Activated T-cell treated with anti-CD3 and anti-CD28 coated beads, Interleukin-2, amount 50 U/mL, for 4 hours (primary cell): ENCODE measurements around the gene DUS3L. TPM values are rescaled to one million over a fixed set of nuclear protein-coding genes. Genes with fewer than 3 reads are reported as not detected.

Experiments used
- ATAC-seq, 2 donors: fragments of 200-7000 bp; cut with Tn5 transposase; one replicate each; pipeline ENCODE4 v1.10.0; 2021
- DNase-seq: peaks from one replicate; pipeline ENCODE4 v3.0.0-alpha.2; 2020
- H3K27me3 Mint-ChIP-seq: one replicate; pipeline ENCODE4 v1.8.0; 2021; ENCODE audit warnings: low read depth, mixed read lengths
- H3K36me3 Mint-ChIP-seq: one replicate; pipeline ENCODE4 v1.8.0; 2022; ENCODE audit warnings: mixed read lengths; ENCODE audit not compliant: insufficient read depth
- H3K4me1 Mint-ChIP-seq: one replicate; pipeline ENCODE4 v1.8.0; 2021; ENCODE audit warnings: low read depth, mixed read lengths
- H3K4me3 Mint-ChIP-seq: one replicate; pipeline ENCODE4 v1.8.0; 2021; ENCODE audit warnings: mild to moderate bottlenecking, moderate library complexity, mixed read lengths
- H3K9me3 Mint-ChIP-seq: one replicate; pipeline ENCODE4 v1.8.0; 2021; ENCODE audit warnings: mixed read lengths
- total RNA-seq, 3 donors: library from RNA; stranded (reverse); gene quantifications; one replicate each; pipeline ENCODE4 v1.2.1, GENCODE V29; 2021

DUS3L gene
- total RNA-seq, 3 donors from 2014 or later: 166 to 215 (median 198) TPM

GRCh38 chr19:5809053-5809452 is 18.1 kb upstream of the DUS3L start:
- Mint-ChIP-seq H3K4me3 (no peak overlapping the region), H3K36me3 (no peaks in the 10 kb centered on the region), H3K9me3 (no peaks in the 10 kb centered on the region), H3K27me3 (peaks cover 7% of the 10 kb centered on the region), H3K4me1 (peaks cover 6% of the 10 kb centered on the region)
- no peak for DNase-seq
- no peak for ATAC-seq

GRCh38 chr19:5808120-5808816 is 17.3 kb upstream of the DUS3L start:
- H3K36me3 Mint-ChIP-seq: no peaks in the 10 kb centered on the region
- DNase-seq: no peak
- H3K4me3 Mint-ChIP-seq: no peak overlapping the region
- H3K27me3 Mint-ChIP-seq: peaks cover 9% of the 10 kb centered on the region
- peaks cover 12% of the 10 kb centered on the region for H3K4me1 Mint-ChIP-seq
- no peak for ATAC-seq
- no peaks in the 10 kb centered on the region for H3K9me3 Mint-ChIP-seq

GRCh38 chr19:5806905-5807304 is 15.9 kb upstream of the DUS3L start:
- Mint-ChIP-seq H3K36me3 (no peaks in the 10 kb centered on the region), H3K4me1 (peaks cover 19% of the 10 kb centered on the region), H3K4me3 (no peak overlapping the region), H3K9me3 (no peaks in the 10 kb centered on the region), H3K27me3 (peaks cover 10% of the 10 kb centered on the region)
- ATAC-seq (no peak), DNase-seq (no peak)

GRCh38 chr19:5806133-5806489 is 15.1 kb upstream of the DUS3L start:
- H3K4me3 Mint-ChIP-seq: no peak overlapping the region
- H3K9me3 Mint-ChIP-seq: no peaks in the 10 kb centered on the region
- peaks cover 21% of the 10 kb centered on the region for H3K4me1 Mint-ChIP-seq
- peaks cover 15% of the 10 kb centered on the region for H3K27me3 Mint-ChIP-seq
- ATAC-seq (no peak), DNase-seq (no peak)
- no peaks in the 10 kb centered on the region for H3K36me3 Mint-ChIP-seq

- Mint-ChIP-seq H3K27me3 (peaks cover 20% of the 10 kb centered on the region), H3K9me3 (no peaks in the 10 kb centered on the region), H3K4me3 (peak overlapping the region; percentile 42), H3K36me3 (no peaks in the 10 kb centered on the region), H3K4me1 (peaks cover 21% of the 10 kb centered on the region)
- DNase-seq: peak; percentile 59
- ATAC-seq: peak in 1 of 2 donors; percentile 20
These were observed 14.6 kb upstream of the DUS3L start for GRCh38 chr19:5805462-5806132.

- H3K4me3 Mint-ChIP-seq: peak within 1 kb of the TSS; percentile 67
- H3K9me3 Mint-ChIP-seq: no peaks in the 10 kb centered on the region
- peak; percentile 53 for DNase-seq
- peaks cover 21% of the 10 kb centered on the region for H3K4me1 Mint-ChIP-seq
- peaks cover 24% of the 10 kb centered on the region for H3K27me3 Mint-ChIP-seq
- ATAC-seq: peak; percentile 6 to 22
- H3K36me3 Mint-ChIP-seq: no peaks in the 10 kb centered on the region
These were observed 13.8 kb upstream of the DUS3L start, which contains the start of gene NRTN for GRCh38 chr19:5804516-5805461. TSS of gene NRTN (plus strand) at chr19:5805067. CDS start at chr19:5824166, 19,099 bp downstream.

- peaks cover 30% of the 10 kb centered on the region for H3K27me3 Mint-ChIP-seq
- H3K4me3 Mint-ChIP-seq: peak overlapping the region; percentile 67
- H3K9me3 Mint-ChIP-seq: no peaks in the 10 kb centered on the region
- peak; percentile 90 for DNase-seq
- no peaks in the 10 kb centered on the region for H3K36me3 Mint-ChIP-seq
- peaks cover 21% of the 10 kb centered on the region for H3K4me1 Mint-ChIP-seq
- ATAC-seq: peak; percentile 94 to 97
These were observed 13.0 kb upstream of the DUS3L start for GRCh38 chr19:5803752-5804515.

- H3K9me3 Mint-ChIP-seq: no peaks in the 10 kb centered on the region
- H3K4me3 Mint-ChIP-seq: peak overlapping the region; percentile 50
- H3K36me3 Mint-ChIP-seq: no peaks in the 10 kb centered on the region
- H3K27me3 Mint-ChIP-seq: peaks cover 35% of the 10 kb centered on the region
- no peak for DNase-seq
- ATAC-seq: no peak
- peaks cover 21% of the 10 kb centered on the region for H3K4me1 Mint-ChIP-seq
These were observed 12.4 kb upstream of the DUS3L start for GRCh38 chr19:5803441-5803751.

- no peaks in the 10 kb centered on the region for H3K36me3 Mint-ChIP-seq
- DNase-seq (no peak), ATAC-seq (no peak)
- H3K9me3 Mint-ChIP-seq: no peaks in the 10 kb centered on the region
- peaks cover 36% of the 10 kb centered on the region for H3K27me3 Mint-ChIP-seq
- no peak overlapping the region for H3K4me3 Mint-ChIP-seq
- H3K4me1 Mint-ChIP-seq: peaks cover 21% of the 10 kb centered on the region
These were observed 11.0 kb upstream of the DUS3L start for GRCh38 chr19:5801796-5802619.

- H3K36me3 Mint-ChIP-seq: no peaks in the 10 kb centered on the region
- peaks cover 21% of the 10 kb centered on the region for H3K4me1 Mint-ChIP-seq
- H3K27me3 Mint-ChIP-seq: peaks cover 38% of the 10 kb centered on the region
- no peak for ATAC-seq
- H3K9me3 Mint-ChIP-seq: no peaks in the 10 kb centered on the region
- no peak for DNase-seq
- no peak overlapping the region for H3K4me3 Mint-ChIP-seq
These were observed 9.7 kb upstream of the DUS3L start for GRCh38 chr19:5800361-5801270.

- ATAC-seq: no peak
- Mint-ChIP-seq H3K36me3 (no peaks in the 10 kb centered on the region), H3K27me3 (peaks cover 36% of the 10 kb centered on the region), H3K9me3 (no peaks in the 10 kb centered on the region), H3K4me3 (no peak overlapping the region), H3K4me1 (peaks cover 20% of the 10 kb centered on the region)
- DNase-seq: no peak
These were observed 8.6 kb upstream of the DUS3L start for GRCh38 chr19:5799247-5800241.

- no peak for DNase-seq
- no peak for ATAC-seq
- H3K4me3 Mint-ChIP-seq: no peak overlapping the region
These were observed 7.3 kb upstream of the DUS3L start for GRCh38 chr19:5798244-5798643.

More at GRCh38 chr19:5798244-5798643, 7.3 kb upstream of the DUS3L start:
- Mint-ChIP-seq H3K27me3 (peaks cover 29% of the 10 kb centered on the region), H3K9me3 (no peaks in the 10 kb centered on the region), H3K36me3 (no peaks in the 10 kb centered on the region), H3K4me1 (peaks cover 8% of the 10 kb centered on the region)
